ENCODE measurements around the gene ACE2.

DNA sequence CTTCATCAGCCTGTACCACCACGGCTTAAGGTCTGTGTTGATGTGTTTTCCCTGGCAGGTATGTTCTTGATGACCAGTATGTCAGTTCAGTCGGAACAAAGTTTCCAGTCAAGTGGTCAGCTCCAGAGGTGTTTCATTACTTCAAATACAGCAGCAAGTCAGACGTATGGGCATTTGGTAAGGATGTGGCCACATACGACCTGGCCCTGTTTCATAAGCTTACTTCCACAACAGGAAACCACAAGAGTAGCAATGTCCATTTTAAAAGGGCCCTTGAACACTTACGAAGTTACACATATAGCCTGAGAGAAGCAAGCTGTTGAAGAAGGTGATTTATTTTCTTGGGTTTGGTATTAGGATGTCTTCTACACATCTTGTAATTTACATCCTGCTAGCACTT, 54.0 kb downstream of the ACE2 start:
- TF ChIP-seq EZH2phosphoT487 (IDR thresholded peaks at IDR 0.05; ENCODE audit: low read depth): no peak
- TF ChIP-seq, protein P1, sequence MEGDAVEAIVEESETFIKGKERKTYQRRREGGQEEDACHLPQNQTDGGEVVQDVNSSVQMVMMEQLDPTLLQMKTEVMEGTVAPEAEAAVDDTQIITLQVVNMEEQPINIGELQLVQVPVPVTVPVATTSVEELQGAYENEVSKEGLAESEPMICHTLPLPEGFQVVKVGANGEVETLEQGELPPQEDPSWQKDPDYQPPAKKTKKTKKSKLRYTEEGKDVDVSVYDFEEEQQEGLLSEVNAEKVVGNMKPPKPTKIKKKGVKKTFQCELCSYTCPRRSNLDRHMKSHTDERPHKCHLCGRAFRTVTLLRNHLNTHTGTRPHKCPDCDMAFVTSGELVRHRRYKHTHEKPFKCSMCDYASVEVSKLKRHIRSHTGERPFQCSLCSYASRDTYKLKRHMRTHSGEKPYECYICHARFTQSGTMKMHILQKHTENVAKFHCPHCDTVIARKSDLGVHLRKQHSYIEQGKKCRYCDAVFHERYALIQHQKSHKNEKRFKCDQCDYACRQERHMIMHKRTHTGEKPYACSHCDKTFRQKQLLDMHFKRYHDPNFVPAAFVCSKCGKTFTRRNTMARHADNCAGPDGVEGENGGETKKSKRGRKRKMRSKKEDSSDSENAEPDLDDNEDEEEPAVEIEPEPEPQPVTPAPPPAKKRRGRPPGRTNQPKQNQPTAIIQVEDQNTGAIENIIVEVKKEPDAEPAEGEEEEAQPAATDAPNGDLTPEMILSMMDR (IDR thresholded peaks at IDR 0.05; ENCODE audit: low read depth, low read length): no peak

Data from OCI-LY3 (cell line).